ENCODE measurements around the gene UTP14C. TPM values are rescaled to one million over a fixed set of nuclear protein-coding genes. Genes with fewer than 3 reads are reported as not detected.

UTP14C gene
- total and polyA plus RNA-seq, 4 donors: 5.8 to 18.7 (median 9.6) TPM

GRCh38 chr13:51976423-51976822, 48.1 kb upstream of the UTP14C start (continued):
- TF ChIP-seq CTCF (IDR thresholded peaks at IDR 0.05; ENCODE audit: low read depth, low read length, missing input control) (no peak), TAF1 (conservative IDR thresholded peaks at IDR 0.05) (no peak)

GRCh38 chr13:51976890-51977289, 47.6 kb upstream of the UTP14C start:
- TF ChIP-seq HNF4A (conservative IDR thresholded peaks at IDR 0.05) (no peak), TAF1 (conservative IDR thresholded peaks at IDR 0.05) (no peak), CTCF (IDR thresholded peaks at IDR 0.05; ENCODE audit: low read depth, low read length, missing input control) (no peak), SP1 (IDR thresholded peaks at IDR 0.05) (no peak), REST (IDR thresholded peaks at IDR 0.05) (no peak), HNF4G (IDR thresholded peaks at IDR 0.05) (no peak), YY1 (IDR thresholded peaks at IDR 0.05) (no peak), MAX (IDR thresholded peaks at IDR 0.05) (no peak), ZBTB33 (IDR thresholded peaks at IDR 0.05) (no peak), GABPA (IDR thresholded peaks at IDR 0.05 in 1 of 2, conservative IDR thresholded peaks at IDR 0.05 in 1 of 2) (no peak), NR2F2 (IDR thresholded peaks at IDR 0.05) (no peak), RXRA (IDR thresholded peaks at IDR 0.05) (no peak), RAD21 (IDR thresholded peaks at IDR 0.05) (no peak), ATF3 (IDR thresholded peaks at IDR 0.05) (no peak), FOXA2 (IDR thresholded peaks at IDR 0.05) (no peak), EGR1 (IDR thresholded peaks at IDR 0.05; ENCODE audit: low read depth in 2 of 2) (no peak), JUND (IDR thresholded peaks at IDR 0.05) (no peak)
- WGBS: 94% methylated on average over 5 of the region's 5 CpGs
- Histone ChIP-seq H3K27ac (ENCODE audit: low read depth in 1 of 2, low read length in 2 of 2) (no peak overlapping the region), H3K9me3 (ENCODE audit: control insufficient read depth in 4 of 4, low read length in 3 of 4) (no peaks in the 10 kb centered on the region), H3K36me3 (ENCODE audit: control insufficient read depth in 4 of 4, insufficient read depth in 3 of 4, low read depth in 1 of 4, low read length in 3 of 4) (peaks cover 0 to 8% (median 4%) of the 10 kb centered on the region in 4 donors), H3K4me1 (ENCODE audit: control insufficient read depth in 4 of 4, insufficient read depth in 4 of 4, low read length in 3 of 4) (peaks cover 0 to 16% (median 6%) of the 10 kb centered on the region in 4 donors), H3K4me3 (ENCODE audit: low read depth in 1 of 3, low read length in 3 of 3) (no peak overlapping the region), H3K9ac (ENCODE audit: low read depth in 1 of 2, low read length in 2 of 2) (no peak overlapping the region), H3K27me3 (ENCODE audit: control insufficient read depth in 4 of 4, insufficient read depth in 4 of 4, low read length in 3 of 4) (no peaks in the 10 kb centered on the region)
- DNase-seq (ENCODE audit: low spot score): no peak
